Measurements from ENCODE around the gene RNU5D-1. TPM values are rescaled to one million over a fixed set of nuclear protein-coding genes. Genes with fewer than 3 reads are reported as not detected.

The RNU5D-1 gene
- not detected in 5 replicates for total RNA-seq (2022; extraction: Qiagen RNA extraction)

DNA sequence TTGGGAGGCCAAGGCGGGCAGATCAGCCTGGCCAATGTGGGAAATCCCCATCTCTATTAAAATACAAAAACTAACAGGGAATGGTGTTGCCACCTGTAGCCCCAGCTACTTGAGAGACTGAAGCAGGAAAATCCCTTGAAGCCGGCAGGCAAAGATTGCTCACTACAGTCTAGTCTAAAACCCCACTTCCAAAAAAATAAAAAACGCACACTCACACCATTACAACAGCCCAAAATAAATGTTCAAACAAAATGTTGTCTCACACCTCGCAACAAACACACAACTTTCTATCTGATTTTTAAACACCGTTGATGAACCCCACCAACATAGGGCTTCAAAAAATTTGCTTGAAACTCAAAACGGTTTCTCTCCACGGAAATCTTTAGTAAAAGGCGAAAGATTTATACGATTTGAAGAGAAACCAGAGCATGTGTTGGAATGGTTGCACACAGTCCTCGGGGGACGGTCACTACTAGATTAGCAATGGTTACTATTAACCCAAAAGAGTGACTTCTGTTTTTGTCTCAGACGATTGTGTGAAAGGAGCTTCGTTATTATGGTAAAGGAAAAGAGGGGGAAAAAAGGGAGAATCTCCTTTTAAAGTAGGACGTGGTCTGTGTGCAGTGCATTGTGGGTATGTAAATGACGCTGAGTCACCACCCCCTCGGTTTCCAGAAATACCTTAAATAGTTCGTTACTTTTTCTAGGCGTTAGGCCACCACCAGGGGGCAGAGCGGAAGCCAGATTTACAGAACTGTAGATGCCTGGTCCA, at the start of gene RNU5D-1:
Gene RNU5D-1 (minus strand): TSS at position 430 of the 772 bp plus-strand sequence.

DNA sequence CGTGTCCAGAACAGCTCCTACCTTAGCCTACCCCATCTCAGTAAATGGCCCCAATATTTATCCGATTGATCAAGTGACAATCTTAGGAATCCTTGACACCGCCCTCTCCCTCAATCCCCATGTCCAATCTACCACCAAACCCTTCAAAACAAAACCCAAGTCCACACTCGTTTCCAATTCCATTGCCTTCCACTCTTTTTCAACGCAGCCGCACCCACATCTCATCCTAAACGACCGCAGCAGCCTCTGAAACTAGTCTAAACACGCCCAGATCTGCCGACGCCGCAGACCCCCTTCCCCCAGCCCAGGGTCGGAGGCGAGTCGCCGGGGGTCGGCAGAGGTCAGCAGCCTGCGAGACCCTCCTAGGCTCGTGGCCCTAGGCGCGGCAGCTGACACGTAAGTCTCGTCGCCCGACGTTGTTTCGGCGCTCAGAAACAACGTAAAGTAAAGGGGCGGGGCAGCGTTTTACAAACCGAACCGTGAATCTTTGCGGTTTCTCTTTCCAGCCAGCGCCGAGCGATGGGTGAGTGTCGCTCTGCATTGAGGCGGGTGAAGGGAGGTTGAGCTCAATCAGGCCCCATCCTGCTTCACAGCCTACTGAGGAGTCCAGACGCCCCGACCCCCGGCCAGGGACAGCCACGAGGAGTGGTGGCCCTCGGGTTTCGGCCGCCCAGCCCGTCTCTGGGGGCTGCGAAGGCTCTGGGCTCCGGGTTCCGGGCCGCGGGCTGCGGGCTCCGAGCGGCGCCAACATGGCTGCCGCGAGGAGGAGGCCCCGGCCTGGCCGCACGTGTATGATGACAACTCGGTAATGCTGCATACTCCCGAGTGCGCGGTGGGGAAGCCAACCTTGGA, 44.3 kb upstream of the RNU5D-1 start, which contains the start of gene RPS8:
Gene RPS8 (plus strand): TSS at position 463 of the 852 bp plus-strand sequence. CDS start 57 bp downstream, at position 520.

DNA sequence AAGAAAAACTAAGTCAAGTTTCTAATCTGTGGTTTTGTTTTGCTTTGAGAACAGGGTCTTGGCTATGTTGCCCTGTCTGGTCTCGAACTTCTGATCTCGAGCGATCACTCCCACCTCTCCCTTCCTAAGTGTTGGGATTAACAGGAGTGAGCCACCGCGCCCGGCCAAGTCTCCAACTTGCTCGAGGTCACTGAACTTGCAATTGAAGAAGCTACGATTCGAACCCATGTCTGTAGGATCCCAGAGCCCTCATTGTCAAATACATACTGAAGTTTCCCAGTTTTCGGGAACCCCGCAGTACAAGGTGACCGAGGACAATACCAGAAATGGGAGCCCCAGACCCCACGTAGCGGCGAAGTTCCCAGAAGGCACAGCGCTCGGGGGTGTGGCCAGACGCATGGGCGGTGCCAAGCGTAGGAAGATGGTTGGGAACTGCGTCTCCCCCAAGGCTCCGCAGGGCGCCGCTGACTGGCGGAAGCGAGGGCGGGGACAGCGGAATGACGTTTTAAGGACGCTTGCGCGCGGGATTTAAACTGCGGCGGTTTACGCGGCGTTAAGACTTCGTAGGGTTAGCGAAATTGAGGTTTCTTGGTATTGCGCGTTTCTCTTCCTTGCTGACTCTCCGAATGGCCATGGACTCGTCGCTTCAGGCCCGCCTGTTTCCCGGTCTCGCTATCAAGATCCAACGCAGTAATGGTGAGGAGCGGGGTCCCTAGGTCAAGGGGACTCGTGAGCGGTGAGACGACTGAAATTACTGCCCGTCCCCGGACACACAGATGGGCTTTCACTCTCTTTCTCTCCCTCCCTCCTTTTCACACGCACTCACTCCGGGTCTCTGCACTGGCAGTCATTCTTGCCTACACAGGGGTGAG, 8.6 kb upstream of the RNU5D-1 start, which contains the start of gene KIF2C:
Gene KIF2C (plus strand): TSS at position 531 of the 872 bp plus-strand sequence. CDS start 96 bp downstream, at position 627.

Other genes starting within 250 kb of the RNU5D-1 start
- gene TMEM53, start 56.7 kb downstream of the RNU5D-1 start, total RNA-seq (2022; extraction: Qiagen RNA extraction): 4.5 to 8.7 TPM (median 8.0 TPM) in 5 replicates
- 0.35 to 1.2 TPM (median 0.71 TPM) in 5 replicates for gene ARMH1, start 56.5 kb downstream of the RNU5D-1 start, total RNA-seq (2022; extraction: Qiagen RNA extraction)
- gene KIF2C, start 8.7 kb upstream of the RNU5D-1 start, total RNA-seq (2022; extraction: Qiagen RNA extraction): 31.9 to 38.9 TPM (median 36.7 TPM) in 5 replicates
- gene RPS8, start 44.4 kb upstream of the RNU5D-1 start, total RNA-seq (2022; extraction: Qiagen RNA extraction): 1,410 to 1,585 TPM (median 1,417 TPM) in 5 replicates
- gene BEST4, start 57.0 kb upstream of the RNU5D-1 start, total RNA-seq (2022; extraction: Qiagen RNA extraction): 0.23 to 0.45 TPM (median 0.36 TPM) in 5 replicates
- gene PLK3, start 69.2 kb upstream of the RNU5D-1 start, total RNA-seq (2022; extraction: Qiagen RNA extraction): 10.7 to 15.3 TPM (median 15.2 TPM) in 5 replicates
- gene DYNLT4, start 76.2 kb upstream of the RNU5D-1 start, total RNA-seq (2022; extraction: Qiagen RNA extraction): 0.38 to 0.73 TPM (median 0.53 TPM) in 4 of 5 replicates, not detected in the other
- gene BTBD19, start 77.4 kb upstream of the RNU5D-1 start, total RNA-seq (2022; extraction: Qiagen RNA extraction): 1.4 to 3.4 TPM (median 2.6 TPM) in 5 replicates
- gene PTCH2, start 112.1 kb upstream of the RNU5D-1 start, total RNA-seq (2022; extraction: Qiagen RNA extraction): 0.12 to 0.26 TPM (median 0.17 TPM) in 5 replicates

Data from A549 treated with dexamethasone at 1 μM for 4 hours (cell line).